Measurements from ENCODE around the gene UBE2I.

DNA sequence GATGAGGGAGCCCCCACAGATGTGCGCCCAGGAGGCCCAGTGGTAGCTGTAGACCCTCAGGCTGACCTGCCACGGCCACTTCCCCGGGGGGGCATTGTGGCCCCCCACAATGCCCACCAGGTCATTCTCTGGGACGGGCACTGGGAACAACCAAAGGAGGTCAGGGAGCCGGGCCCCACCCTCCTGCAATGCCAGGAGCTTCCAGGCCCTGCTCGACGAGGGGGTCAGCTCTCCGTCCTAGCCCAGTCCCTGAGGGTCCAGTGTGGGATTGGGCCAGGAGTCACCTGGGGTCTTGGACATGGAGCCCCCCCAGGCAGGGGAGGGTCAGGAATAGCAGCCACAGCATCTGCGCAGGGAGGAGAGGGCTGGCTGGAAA is 46.6 kb upstream of the UBE2I start:
- TF ChIP-seq, protein P1, sequence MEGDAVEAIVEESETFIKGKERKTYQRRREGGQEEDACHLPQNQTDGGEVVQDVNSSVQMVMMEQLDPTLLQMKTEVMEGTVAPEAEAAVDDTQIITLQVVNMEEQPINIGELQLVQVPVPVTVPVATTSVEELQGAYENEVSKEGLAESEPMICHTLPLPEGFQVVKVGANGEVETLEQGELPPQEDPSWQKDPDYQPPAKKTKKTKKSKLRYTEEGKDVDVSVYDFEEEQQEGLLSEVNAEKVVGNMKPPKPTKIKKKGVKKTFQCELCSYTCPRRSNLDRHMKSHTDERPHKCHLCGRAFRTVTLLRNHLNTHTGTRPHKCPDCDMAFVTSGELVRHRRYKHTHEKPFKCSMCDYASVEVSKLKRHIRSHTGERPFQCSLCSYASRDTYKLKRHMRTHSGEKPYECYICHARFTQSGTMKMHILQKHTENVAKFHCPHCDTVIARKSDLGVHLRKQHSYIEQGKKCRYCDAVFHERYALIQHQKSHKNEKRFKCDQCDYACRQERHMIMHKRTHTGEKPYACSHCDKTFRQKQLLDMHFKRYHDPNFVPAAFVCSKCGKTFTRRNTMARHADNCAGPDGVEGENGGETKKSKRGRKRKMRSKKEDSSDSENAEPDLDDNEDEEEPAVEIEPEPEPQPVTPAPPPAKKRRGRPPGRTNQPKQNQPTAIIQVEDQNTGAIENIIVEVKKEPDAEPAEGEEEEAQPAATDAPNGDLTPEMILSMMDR (IDR thresholded peaks at IDR 0.05; ENCODE audit: insufficient read depth, low read depth, low read length): no peak
- TF ChIP-seq EZH2 (IDR thresholded peaks at IDR 0.05; ENCODE audit: insufficient read depth, low read length): no peak
